HG03460 (cell line): Measurements from ENCODE around the gene CDH8.
"Not testable (repeated sequence)": the region's sequence is repeated elsewhere in the genome, so short reads cannot be mapped to it uniquely, and the experiment has no call there.

Experiments used
- ATAC-seq: cut with Tn5 transposase; IDR thresholded peaks from one replicate; pipeline ENCODE4 v1.9.1; 2021; ENCODE audit not compliant: unreplicated experiment

Gene CDH8

DNA sequence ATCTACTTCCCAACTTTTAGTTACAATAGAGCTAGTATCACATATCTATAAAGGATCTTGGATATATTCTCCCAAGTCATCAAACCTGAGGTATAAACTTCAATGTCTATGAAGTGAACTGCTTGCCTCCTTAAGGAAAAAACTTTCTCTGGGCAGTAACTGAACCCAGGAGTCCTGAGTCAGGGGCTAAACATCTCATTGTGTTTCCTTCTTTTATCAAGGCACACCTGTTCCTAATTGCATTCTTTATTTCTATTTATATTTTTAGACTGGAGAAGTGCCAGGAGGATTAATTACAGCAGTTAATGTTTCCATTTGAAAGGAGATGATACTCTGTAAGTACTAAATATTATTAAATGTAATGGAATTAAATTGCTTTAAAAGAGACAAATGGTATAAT is 98.6 kb downstream of the CDH8 start:
- no peak for ATAC-seq

- no peak for ATAC-seq
These were observed 99.7 kb downstream of the CDH8 start for GRCh38 chr16:61936522-61936921.

- ATAC-seq: no peak
These were observed 101.6 kb downstream of the CDH8 start for GRCh38 chr16:61934601-61935000.

DNA sequence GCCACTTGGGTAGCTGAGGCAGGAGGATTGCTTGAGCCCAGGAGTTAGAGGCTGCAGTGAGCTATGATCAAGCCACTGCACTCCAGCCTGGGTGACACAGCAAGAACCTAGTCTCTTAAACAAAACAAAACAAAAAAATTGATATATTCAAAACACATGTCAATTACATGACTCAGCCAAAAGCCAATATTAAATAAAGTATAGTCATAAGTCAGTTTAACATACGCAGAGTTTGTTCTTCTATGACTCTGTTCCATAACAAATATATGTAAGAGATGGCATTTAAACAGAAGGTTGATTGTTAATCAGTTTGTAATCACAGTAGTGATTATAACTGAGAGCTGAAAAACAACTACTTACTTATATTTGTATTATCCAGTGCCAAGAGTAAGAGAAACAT is 106.5 kb downstream of the CDH8 start:
- ATAC-seq: no peak

GRCh38 chr16:61926766-61927165 is 109.5 kb downstream of the CDH8 start:
- no peak for ATAC-seq

DNA sequence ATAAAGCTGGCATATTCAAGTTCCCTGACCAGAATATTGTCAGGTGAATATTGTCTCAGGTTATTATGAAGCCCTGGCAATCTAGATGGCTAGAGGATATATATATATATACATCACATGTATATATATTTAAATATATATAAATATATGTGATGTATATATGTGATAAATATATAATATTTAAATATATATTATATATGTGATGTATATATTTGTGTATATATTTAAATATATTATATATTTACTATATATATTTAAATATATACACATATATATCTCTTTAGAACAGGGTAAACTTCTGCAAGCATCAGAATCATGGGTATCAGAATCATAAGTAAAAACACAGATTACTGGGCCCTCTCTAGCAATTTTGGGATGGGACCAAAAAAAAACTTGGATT is 112.6 kb downstream of the CDH8 start:
- ATAC-seq: no peak

GRCh38 chr16:61921373-61921772 is 114.9 kb downstream of the CDH8 start:
- ATAC-seq: no peak

DNA sequence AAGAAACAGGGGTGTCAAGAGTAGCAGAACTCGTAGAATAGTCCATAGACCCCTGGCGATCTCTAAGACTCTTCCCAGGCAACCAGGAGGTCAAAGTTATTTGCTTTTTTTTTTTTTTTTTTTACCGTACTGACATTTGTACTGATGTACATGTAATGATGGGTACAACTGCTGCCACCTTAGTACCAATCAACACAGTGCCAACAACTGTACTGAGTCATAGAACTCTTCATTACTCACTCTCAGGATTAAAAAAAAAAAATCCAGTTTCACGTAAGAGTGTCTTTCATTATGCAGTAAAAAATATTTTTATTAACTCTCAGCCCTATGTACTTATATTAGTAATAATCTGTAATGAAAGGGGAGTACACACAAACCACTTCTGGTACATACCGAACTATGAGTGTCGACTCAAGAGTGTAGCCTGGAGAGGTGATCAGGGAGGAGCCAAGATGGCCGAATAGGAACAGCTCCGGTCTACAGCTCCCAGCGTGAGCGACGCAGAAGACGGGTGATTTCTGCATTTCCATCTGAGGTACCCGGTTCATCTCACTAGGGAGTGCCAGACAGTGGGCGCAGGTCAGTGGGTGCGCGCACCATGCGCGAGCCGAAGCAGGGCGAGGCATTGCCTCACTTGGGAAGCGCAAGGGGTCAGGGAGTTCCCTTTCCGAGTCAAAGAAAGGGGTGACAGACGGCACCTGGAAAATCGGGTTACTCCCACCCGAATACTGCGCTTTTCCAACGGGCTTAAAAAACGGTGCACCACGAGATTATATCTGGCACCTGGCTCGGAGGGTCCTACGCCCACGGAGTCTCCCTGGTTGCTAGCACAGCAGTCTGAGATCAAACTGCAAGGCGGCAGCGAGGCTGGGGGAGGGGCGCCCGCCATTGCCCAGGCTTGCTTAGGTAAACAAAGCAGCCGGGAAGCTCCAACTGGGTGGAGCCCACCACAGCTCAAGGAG is 118.1 kb downstream of the CDH8 start:
- ATAC-seq: not testable (repeated sequence)

GRCh38 chr16:61915569-61915968 is 120.7 kb downstream of the CDH8 start:
- ATAC-seq: no peak

GRCh38 chr16:61909074-61909473 is 127.2 kb downstream of the CDH8 start:
- ATAC-seq: no peak

- no peak for ATAC-seq
These were observed 127.8 kb downstream of the CDH8 start for GRCh38 chr16:61908426-61908825.

- ATAC-seq: no peak
These were observed 134.5 kb downstream of the CDH8 start for GRCh38 chr16:61901689-61902088.

DNA sequence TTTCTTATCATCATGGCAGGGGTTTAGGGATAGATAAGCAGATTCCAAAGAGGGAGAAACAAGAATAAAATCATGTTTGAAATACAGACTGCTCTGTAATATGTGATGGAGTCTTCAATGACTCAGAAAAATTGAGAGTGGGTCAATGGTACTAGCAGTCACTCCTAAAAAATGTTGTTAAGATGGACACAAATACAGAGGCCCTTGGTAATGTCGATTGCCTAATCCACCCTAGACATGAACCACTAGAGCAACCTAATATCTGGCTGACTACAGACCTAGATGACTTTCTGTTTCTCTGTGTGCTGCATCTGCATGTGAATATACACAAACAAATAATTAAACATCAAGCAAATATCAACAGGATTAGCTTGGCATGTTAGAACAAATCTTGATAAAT is 135.8 kb downstream of the CDH8 start:
- ATAC-seq: no peak

GRCh38 chr16:61897657-61898056 is 138.6 kb downstream of the CDH8 start:
- ATAC-seq: no peak

DNA sequence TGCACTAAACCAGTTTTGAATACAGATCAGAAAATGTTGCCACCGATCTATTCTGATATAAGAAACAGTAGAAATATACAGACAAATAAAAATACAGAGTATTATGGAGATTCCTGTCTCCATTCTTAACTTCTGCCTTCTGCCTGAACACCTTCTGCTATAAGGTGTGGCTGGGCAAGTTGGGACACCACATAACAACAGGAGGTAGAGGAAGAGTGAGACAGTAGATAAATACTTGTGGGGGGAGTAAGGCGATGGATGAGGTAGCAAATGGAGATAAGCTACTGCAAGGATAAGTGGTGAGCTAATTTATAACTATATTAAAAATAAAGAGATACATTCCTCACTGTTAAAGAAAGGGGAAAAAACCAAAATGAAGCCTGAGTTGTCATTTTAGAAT is 143.7 kb downstream of the CDH8 start:
- no peak for ATAC-seq

DNA sequence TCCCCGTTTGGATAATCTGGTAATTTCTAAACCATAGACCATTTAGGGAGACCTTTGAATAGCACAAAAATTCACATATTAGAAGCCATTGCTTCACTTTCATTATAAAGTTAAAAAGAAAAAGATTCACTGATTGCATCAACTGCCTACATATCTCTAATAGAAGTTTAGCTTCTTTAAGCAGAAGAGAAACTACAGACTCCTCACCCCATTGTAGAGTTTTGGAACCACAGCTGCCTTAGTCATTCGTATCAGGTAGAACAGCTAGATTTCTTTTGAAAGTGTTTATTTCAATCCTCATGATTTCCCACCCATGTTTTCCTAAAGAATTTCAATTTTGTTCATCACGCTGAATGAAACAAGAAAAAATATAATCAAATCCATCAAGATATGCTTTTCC is 144.8 kb downstream of the CDH8 start:
- no peak for ATAC-seq

DNA sequence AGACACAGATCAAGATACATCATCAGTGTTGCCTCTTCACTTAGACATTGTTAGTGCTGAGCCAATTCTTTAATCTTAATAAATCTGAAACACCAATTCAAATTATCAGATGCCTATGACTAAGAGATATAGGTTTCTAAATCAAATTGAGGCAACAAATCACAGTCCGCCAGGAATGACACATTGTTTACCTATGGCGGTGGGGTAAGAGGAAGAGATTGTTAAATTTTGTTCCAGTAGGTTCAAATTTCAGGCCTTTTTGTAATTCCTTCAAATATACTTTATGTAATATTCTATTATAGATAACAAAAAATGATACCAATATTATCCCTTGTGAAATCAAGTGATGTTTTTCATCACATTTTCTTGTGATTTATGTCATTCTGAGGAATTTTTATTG is 145.9 kb downstream of the CDH8 start:
- no peak for ATAC-seq

- ATAC-seq: no peak
These were observed 148.3 kb downstream of the CDH8 start for GRCh38 chr16:61887903-61888302.

- ATAC-seq: no peak
These were observed 150.9 kb downstream of the CDH8 start for GRCh38 chr16:61885343-61885742.

DNA sequence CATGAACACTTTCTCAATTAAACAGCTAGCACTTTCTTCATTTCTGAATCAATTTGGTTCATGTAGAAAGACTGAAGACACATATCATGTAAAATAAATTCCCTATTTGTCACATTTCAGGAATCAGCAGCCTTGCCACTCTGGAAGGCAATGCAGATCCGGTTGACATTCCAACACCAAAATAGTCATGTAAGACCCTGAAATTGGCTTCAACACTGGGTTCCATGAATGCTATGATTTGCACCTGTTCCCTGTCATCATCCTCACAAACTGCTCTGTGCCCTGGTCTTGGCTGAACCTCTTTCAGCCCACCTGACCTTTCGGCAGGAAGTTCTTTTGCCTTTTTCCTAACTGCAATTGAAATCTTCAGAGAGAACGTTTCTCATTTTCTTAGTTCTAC is 156.9 kb downstream of the CDH8 start:
- ATAC-seq: no peak

GRCh38 chr16:61877436-61877835 is 158.8 kb downstream of the CDH8 start:
- ATAC-seq: no peak

DNA sequence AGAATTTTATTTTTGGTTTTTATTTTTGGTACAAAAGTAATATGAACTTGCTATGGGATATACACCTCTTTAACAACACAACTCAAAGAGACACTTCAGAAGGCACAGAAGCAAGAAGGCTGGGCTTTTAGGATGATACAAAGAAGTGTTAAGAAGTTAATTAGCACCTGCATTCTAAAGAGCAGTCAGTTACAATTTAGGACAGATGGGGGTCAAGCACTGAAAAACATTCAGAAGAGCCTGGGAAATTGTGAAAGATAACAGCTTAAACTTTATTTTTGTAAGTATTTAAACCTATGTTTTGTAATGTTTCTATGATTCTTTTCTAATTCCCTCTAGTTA is 163.5 kb downstream of the CDH8 start:
- ATAC-seq: no peak
